NCI-H146 treated with DMSO at 0.1 percent for 48 hours (cell line): ENCODE measurements around the gene APIP.

Source experiments
- DNase-seq: peaks from one replicate; lab custom pipeline; 2025; ENCODE audit not compliant: unreplicated experiment; lab: John Stamatoyannopoulos, UW

APIP gene

DNA sequence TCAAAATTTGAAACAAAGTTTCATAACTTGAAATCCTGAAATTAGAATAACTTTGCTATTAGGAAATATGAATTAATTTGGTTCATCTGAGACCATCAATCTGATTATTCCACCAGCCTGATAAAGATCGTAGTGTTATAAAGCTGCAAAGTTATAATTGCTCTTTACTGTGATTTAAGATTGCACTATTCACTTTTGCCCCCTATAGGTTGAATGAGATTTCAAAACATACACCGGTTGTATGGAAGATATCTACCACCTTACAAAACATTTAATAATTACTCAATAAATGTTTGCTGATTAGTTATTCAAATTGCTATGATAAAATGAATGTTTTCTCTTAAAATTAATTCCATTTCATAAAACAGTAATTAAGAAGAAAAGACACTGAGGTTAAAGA is 26.1 kb downstream of the APIP start:
- DNase-seq: peak; percentile 27

- no peak for DNase-seq
These were observed 28.9 kb downstream of the APIP start for GRCh38 chr11:34887260-34887659.

DNA sequence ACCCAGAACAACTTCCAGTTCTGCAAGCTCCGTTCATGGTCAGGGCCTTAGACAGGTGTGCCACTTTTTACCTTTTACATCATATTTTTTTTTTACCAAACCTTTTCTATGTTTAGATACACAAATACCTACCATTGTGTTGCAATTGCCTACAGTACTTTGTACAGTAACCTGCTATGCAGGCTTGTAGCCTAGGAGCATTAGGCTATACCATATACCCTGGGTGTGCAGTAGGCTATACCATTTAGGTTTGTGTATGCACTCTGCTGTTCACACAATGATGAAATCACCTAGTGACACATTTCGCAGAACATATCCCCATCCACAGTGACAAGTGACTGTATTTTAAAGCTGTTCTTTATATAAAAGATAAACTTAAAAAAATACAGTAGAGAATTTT is 29.6 kb downstream of the APIP start:
- no peak for DNase-seq

DNA sequence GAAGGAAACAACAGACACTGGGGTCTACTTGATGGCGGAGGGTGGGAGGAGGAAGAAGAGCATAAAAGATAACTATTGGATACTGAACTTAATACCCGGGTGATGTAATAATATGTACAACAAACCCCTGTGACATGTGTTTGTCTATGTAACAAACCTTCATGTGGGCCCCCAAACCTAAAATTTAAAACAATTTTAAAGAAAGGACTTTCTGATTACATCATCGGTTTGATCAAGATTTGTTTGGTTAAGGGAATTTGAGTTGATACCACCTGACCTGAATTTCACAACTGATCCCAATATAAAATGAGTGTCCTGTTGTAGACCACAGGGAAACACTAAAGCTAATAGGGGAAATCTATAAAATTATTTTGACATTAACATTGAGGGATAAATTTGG is 34.3 kb downstream of the APIP start:
- DNase-seq: no peak

GRCh38 chr11:34877375-34877975 is 38.7 kb downstream of the APIP start:
- no peak for DNase-seq

DNA sequence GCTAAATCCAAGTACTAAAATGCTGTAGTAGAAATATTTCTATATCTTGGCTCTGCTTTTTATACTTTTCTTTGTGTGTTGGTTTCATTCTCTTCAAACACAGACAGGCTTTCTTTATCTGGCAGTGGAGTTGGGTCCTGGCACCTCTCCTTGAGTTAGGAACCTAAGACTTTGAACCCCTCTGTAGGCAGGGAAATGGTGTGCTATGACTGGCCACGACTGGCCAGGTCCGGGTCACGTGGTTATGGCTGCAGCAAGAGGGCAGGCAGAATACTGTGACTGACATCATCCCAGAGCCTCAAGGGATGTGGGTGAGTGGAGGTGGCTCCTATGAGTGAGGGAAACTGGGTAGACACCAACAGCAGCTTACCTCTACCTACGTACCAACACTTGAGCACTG is 42.0 kb downstream of the APIP start:
- DNase-seq: no peak

DNA sequence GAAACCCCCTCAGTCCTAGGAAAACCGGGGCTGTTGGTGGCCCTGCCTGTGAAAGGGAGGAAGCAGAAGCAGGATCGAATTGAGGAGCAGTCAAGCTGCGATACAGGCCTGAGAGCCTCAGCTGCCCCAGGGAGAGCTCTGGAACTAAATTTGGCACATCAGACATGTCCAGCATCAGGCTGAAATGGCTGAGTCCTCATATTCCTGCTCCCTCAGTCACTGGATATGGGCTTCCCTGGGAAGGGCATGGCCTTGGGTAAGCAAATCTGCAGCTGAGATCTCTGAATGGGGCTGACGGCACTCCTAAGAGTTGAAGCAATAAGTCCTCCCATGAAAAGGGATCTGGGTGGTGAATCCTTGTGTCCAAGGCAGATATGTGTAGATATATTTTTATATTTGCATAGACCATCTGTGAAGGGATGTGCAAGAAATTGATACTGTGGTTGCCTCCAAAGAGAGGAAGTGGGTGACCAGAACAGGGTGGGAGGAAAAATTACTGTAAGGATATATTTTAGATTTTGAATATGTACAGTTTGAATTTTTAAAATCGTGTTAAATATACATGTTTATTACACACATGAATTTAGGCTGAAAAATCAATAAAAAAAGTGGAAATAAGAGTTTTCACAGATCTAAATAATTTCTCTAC is 45.5 kb downstream of the APIP start:
- no peak for DNase-seq

GRCh38 chr11:34869425-34869824 is 46.8 kb downstream of the APIP start:
- DNase-seq: no peak

GRCh38 chr11:34866375-34866774 is 49.8 kb downstream of the APIP start:
- DNase-seq: no peak

GRCh38 chr11:34865261-34865660 is 50.9 kb downstream of the APIP start:
- no peak for DNase-seq

- no peak for DNase-seq
These were observed 51.8 kb downstream of the APIP start for GRCh38 chr11:34864424-34864823.

- no peak for DNase-seq
These were observed 53.1 kb downstream of the APIP start for GRCh38 chr11:34863048-34863447.

GRCh38 chr11:34860518-34860917 is 55.7 kb downstream of the APIP start:
- DNase-seq: peak; percentile 63

DNA sequence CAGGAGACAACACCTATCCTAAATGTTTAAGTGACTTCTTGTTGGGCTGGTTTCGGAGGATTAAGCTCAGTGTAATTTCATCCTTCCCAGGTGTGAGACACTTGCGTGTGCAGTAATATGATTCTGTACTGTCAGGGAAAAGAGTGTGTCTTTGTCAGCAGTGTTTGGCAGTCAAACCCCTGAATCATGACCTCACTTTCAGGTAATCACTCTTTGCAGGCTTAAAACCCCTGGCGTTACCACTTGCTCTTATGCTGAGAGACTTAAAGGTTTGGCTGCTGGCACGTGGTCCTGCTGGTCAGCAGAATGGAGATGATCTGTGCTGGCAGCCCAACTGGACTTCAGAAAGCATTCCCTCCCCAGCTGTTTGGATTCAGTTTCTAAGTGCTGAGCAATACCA is 56.1 kb downstream of the APIP start:
- DNase-seq: peak; percentile 59

DNA sequence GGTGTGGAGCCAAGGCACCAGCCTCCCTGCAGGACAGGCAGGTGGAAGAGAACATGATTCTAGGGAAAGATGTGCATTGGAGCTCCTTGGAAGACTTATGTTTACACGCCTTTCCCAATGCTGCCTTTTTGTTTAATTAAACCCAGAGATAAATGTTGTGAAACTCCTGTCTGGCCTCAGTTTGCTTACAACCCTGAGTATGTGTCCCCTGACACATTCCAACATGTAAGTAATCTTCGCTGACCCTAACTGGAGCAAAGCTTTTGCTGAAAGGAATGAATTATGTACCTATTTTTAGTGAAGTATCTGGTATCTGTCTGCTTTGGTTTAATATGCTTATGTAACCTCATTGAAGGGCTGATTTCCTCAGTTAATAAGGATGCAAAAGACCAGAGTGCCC is 56.7 kb downstream of the APIP start:
- no peak for DNase-seq

GRCh38 chr11:34857463-34857862 is 58.7 kb downstream of the APIP start:
- DNase-seq: no peak

- DNase-seq: no peak
These were observed 59.9 kb downstream of the APIP start for GRCh38 chr11:34856251-34856650.

GRCh38 chr11:34855754-34856095 is 60.5 kb downstream of the APIP start:
- DNase-seq: no peak

- DNase-seq: no peak
These were observed 61.0 kb downstream of the APIP start for GRCh38 chr11:34855021-34855753.

- DNase-seq: no peak
These were observed 64.3 kb downstream of the APIP start for GRCh38 chr11:34851916-34852315.

- DNase-seq: no peak
These were observed 65.8 kb downstream of the APIP start for GRCh38 chr11:34850334-34850733.

GRCh38 chr11:34846467-34846866 is 69.7 kb downstream of the APIP start:
- DNase-seq: no peak
